Measurements from ENCODE around the gene GREB1. TPM values are rescaled to one million over a fixed set of nuclear protein-coding genes. Genes with fewer than 3 reads are reported as not detected.

GREB1 gene
- total RNA-seq, 2 donors from 2014 or later, result 2.4 to 13.5 TPM

GRCh38 chr2:11640132-11640531, 106.3 kb downstream of the GREB1 start:
- no peak for ATAC-seq (ENCODE audit: insufficient number of reproducible peaks, low FRiP score, low read depth)
- no peaks in the 10 kb centered on the region for H3K4me1 ChIP-seq (ENCODE audit: control insufficient read depth in 1 of 2, low read depth in 2 of 2)
- H3K4me3 ChIP-seq, result no peak overlapping the region
- H3K9me3 ChIP-seq, result no peaks in the 10 kb centered on the region
- no peaks in the 10 kb centered on the region for H3K27me3 ChIP-seq (replicated peaks; ENCODE audit: insufficient read depth)
- no peak for TF ChIP-seq CTCF (IDR thresholded peaks at IDR 0.05)
- H3K27ac ChIP-seq, result no peak overlapping the region
- DNase-seq (ENCODE audit: low spot score), result no peak
- H3K36me3 ChIP-seq, result no peaks in the 10 kb centered on the region

- Histone ChIP-seq H3K4me3 (no peak overlapping the region), H3K27ac (no peak overlapping the region), H3K27me3 (replicated peaks; ENCODE audit: insufficient read depth) (no peaks in the 10 kb centered on the region), H3K36me3 (no peaks in the 10 kb centered on the region), H3K9me3 (no peaks in the 10 kb centered on the region), H3K4me1 (ENCODE audit: control insufficient read depth in 1 of 2, low read depth in 2 of 2) (no peaks in the 10 kb centered on the region)
- ATAC-seq (ENCODE audit: insufficient number of reproducible peaks, low FRiP score, low read depth), result no peak
- TF ChIP-seq CTCF (IDR thresholded peaks at IDR 0.05), result no peak
- no peak for DNase-seq (ENCODE audit: low spot score)
Measured at GRCh38 chr2:11642972-11643371, 109.1 kb downstream of the GREB1 start.

- no peaks in the 10 kb centered on the region for H3K27me3 ChIP-seq (replicated peaks; ENCODE audit: insufficient read depth)
- no peaks in the 10 kb centered on the region for H3K4me1 ChIP-seq (ENCODE audit: control insufficient read depth in 1 of 2, low read depth in 2 of 2)
- no peak overlapping the region for H3K27ac ChIP-seq
- no peaks in the 10 kb centered on the region for H3K36me3 ChIP-seq
- DNase-seq (ENCODE audit: low spot score) (no peak), ATAC-seq (ENCODE audit: insufficient number of reproducible peaks, low FRiP score, low read depth) (no peak)
- no peak overlapping the region for H3K4me3 ChIP-seq
- TF ChIP-seq CTCF (IDR thresholded peaks at IDR 0.05), result no peak
- no peaks in the 10 kb centered on the region for H3K9me3 ChIP-seq
Measured at GRCh38 chr2:11644293-11644692, 110.4 kb downstream of the GREB1 start.

GRCh38 chr2:11646530-11646929, 112.7 kb downstream of the GREB1 start:
- Histone ChIP-seq H3K27me3 (replicated peaks; ENCODE audit: insufficient read depth) (no peaks in the 10 kb centered on the region), H3K36me3 (no peaks in the 10 kb centered on the region), H3K4me3 (no peak overlapping the region), H3K9me3 (no peaks in the 10 kb centered on the region), H3K4me1 (ENCODE audit: control insufficient read depth in 1 of 2, low read depth in 2 of 2) (no peaks in the 10 kb centered on the region), H3K27ac (no peak overlapping the region)
- ATAC-seq (ENCODE audit: insufficient number of reproducible peaks, low FRiP score, low read depth) (no peak), DNase-seq (ENCODE audit: low spot score) (no peak)
- TF ChIP-seq CTCF (IDR thresholded peaks at IDR 0.05), result no peak

- peaks cover 6 to 11% of the 10 kb centered on the region in 2 donors for H3K4me1 ChIP-seq (ENCODE audit: control insufficient read depth in 1 of 2, low read depth in 2 of 2)
- no peak for DNase-seq (ENCODE audit: low spot score)
- H3K27ac ChIP-seq, result no peak overlapping the region
- H3K9me3 ChIP-seq, result no peaks in the 10 kb centered on the region
- no peak overlapping the region for H3K4me3 ChIP-seq
- H3K27me3 ChIP-seq (replicated peaks; ENCODE audit: insufficient read depth), result no peaks in the 10 kb centered on the region
- H3K36me3 ChIP-seq, result no peaks in the 10 kb centered on the region
- TF ChIP-seq CTCF (IDR thresholded peaks at IDR 0.05), result no peak
- ATAC-seq (ENCODE audit: insufficient number of reproducible peaks, low FRiP score, low read depth), result no peak
Measured at GRCh38 chr2:11647834-11648600, 114.2 kb downstream of the GREB1 start.

Measured in thoracic aorta (tissue), 2 donors.